ENCODE results near the gene MRPL54. TPM values are rescaled to one million over a fixed set of nuclear protein-coding genes. Genes with fewer than 3 reads are reported as not detected.
"Not testable (repeated sequence)": the region's sequence is repeated elsewhere in the genome, so short reads cannot be mapped to it uniquely, and the experiment has no call there.

MRPL54 gene
- total RNA-seq, 3 donors from 2014 or later (not counting 1 experiment from before 2014, with no cell fraction given), result 54.1 to 60.5 (median 55.5) TPM

GRCh38 chr19:3810708-3811355 is 48.4 kb downstream of the MRPL54 start:
- H3K4me1 ChIP-seq (ENCODE audit: control insufficient read depth, insufficient read depth, low read length), result peaks cover 94% of the 10 kb centered on the region
- intact Hi-C loops (cut with micrococcal nuclease), result no loop called here
- no peaks in the 10 kb centered on the region for H3K9me3 Mint-ChIP-seq

GRCh38 chr19:3813473-3814392 is 51.3 kb downstream of the MRPL54 start:
- Histone ChIP-seq H3K36me3 (ENCODE audit: control insufficient read depth, insufficient read depth, low read length) (no peaks in the 10 kb centered on the region), H3K27me3 (ENCODE audit: control insufficient read depth, insufficient read depth, low read length) (no peaks in the 10 kb centered on the region), H3K4me3 (ENCODE audit: low read length) (no peak overlapping the region), H3K27ac (ENCODE audit: low read length) (peak overlapping the region; percentile 89), H3K4me1 (ENCODE audit: control insufficient read depth, insufficient read depth, low read length) (peaks cover 74% of the 10 kb centered on the region), H3K9me3 (ENCODE audit: control insufficient read depth, insufficient read depth, low read length) (no peaks in the 10 kb centered on the region)
- Mint-ChIP-seq H3K4me1 (peaks cover 37 to 47% of the 10 kb centered on the region in 2 donors), H3K27me3 (ENCODE audit: low read depth in 2 of 2) (no peaks in the 10 kb centered on the region), H3K27ac (peak overlapping the region; percentile 99), H3K4me3 (peak overlapping the region; percentile 74), H3K36me3 (no peaks in the 10 kb centered on the region), H3K9me3 (no peaks in the 10 kb centered on the region)
- peak; percentile 45 to 50 for DNase-seq
- ATAC-seq, result peak; percentile 20 to 30 (median 28)
- TF ChIP-seq CTCF (IDR thresholded peaks at IDR 0.05), result no peak
- WGBS (ENCODE audit: insufficient coverage), result 34% methylated on average over 21 of the region's 22 CpGs
- intact Hi-C loops (cut with micrococcal nuclease), result loop anchor here (2.0 kb wide), 2 partner anchors 51 to 295 kb away; partner anchors contain the start of gene MRPL54

More at GRCh38 chr19:3810708-3811355, 48.4 kb downstream of the MRPL54 start:
- peak overlapping the region; percentile 13 for H3K4me3 Mint-ChIP-seq
- Histone ChIP-seq H3K27me3 (ENCODE audit: control insufficient read depth, insufficient read depth, low read length) (no peaks in the 10 kb centered on the region), H3K4me3 (ENCODE audit: low read length) (no peak overlapping the region), H3K9me3 (ENCODE audit: control insufficient read depth, insufficient read depth, low read length) (no peaks in the 10 kb centered on the region), H3K27ac (ENCODE audit: low read length) (peak overlapping the region; percentile 62), H3K36me3 (ENCODE audit: control insufficient read depth, insufficient read depth, low read length) (no peaks in the 10 kb centered on the region)
- no peak for TF ChIP-seq CTCF (IDR thresholded peaks at IDR 0.05)
- no peaks in the 10 kb centered on the region for H3K27me3 Mint-ChIP-seq (ENCODE audit: low read depth in 2 of 2)
- no peak for DNase-seq
- H3K27ac Mint-ChIP-seq, result peak overlapping the region; percentile 99
- peaks cover 50 to 58% of the 10 kb centered on the region in 2 donors for H3K4me1 Mint-ChIP-seq
- ATAC-seq, result no peak
- 74% methylated on average over 38 of the region's 38 CpGs for WGBS (ENCODE audit: insufficient coverage)
- H3K36me3 Mint-ChIP-seq, result no peaks in the 10 kb centered on the region

DNA sequence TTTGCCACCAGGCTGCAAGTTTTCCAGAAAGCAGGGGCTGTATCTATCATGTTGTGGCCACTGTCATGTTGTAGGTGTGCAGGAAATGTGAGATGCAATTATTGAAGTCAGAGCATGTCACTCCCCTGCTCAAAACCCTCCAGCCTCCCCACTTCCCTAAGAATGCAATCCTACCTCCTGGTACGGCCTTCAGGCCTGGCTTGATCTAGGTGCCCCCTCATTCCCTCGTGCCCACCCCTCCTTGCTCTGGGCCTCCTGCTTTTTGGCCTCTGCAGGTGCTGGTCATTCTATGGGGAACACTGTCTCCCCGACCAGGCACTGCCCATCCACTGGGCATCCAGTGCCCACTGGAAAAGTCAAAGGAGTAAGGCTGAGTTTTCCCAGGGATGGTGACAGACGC is 52.2 kb downstream of the MRPL54 start:
- Histone ChIP-seq H3K4me1 (ENCODE audit: control insufficient read depth, insufficient read depth, low read length) (peaks cover 67% of the 10 kb centered on the region), H3K4me3 (ENCODE audit: low read length) (no peak overlapping the region), H3K27ac (ENCODE audit: low read length) (peak overlapping the region; percentile 89), H3K27me3 (ENCODE audit: control insufficient read depth, insufficient read depth, low read length) (no peaks in the 10 kb centered on the region), H3K36me3 (ENCODE audit: control insufficient read depth, insufficient read depth, low read length) (no peaks in the 10 kb centered on the region), H3K9me3 (ENCODE audit: control insufficient read depth, insufficient read depth, low read length) (no peaks in the 10 kb centered on the region)
- peak overlapping the region; percentile 99 for H3K27ac Mint-ChIP-seq
- WGBS (ENCODE audit: insufficient coverage), result 96% methylated on average over 4 of the region's 4 CpGs
- H3K4me1 Mint-ChIP-seq, result peaks cover 37 to 45% of the 10 kb centered on the region in 2 donors
- intact Hi-C loops (cut with micrococcal nuclease), result no loop called here
- ATAC-seq (no peak), DNase-seq (no peak)
- no peak overlapping the region for H3K4me3 Mint-ChIP-seq
- H3K27me3 Mint-ChIP-seq (ENCODE audit: low read depth in 2 of 2), result no peaks in the 10 kb centered on the region
- H3K9me3 Mint-ChIP-seq, result no peaks in the 10 kb centered on the region
- no peak for TF ChIP-seq CTCF (IDR thresholded peaks at IDR 0.05)
- H3K36me3 Mint-ChIP-seq, result no peaks in the 10 kb centered on the region

GRCh38 chr19:3816148-3816547 is 53.7 kb downstream of the MRPL54 start:
- peaks cover 58% of the 10 kb centered on the region for H3K4me1 ChIP-seq (ENCODE audit: control insufficient read depth, insufficient read depth, low read length)
- H3K9me3 ChIP-seq (ENCODE audit: control insufficient read depth, insufficient read depth, low read length); H3K36me3 ChIP-seq (ENCODE audit: control insufficient read depth, insufficient read depth, low read length); DNase-seq; ATAC-seq; H3K36me3 Mint-ChIP-seq; H3K9me3 Mint-ChIP-seq; H3K27me3 ChIP-seq (ENCODE audit: control insufficient read depth, insufficient read depth, low read length); intact Hi-C loops (cut with micrococcal nuclease); H3K27me3 Mint-ChIP-seq (ENCODE audit: low read depth in 2 of 2); H3K27ac ChIP-seq (ENCODE audit: low read length); H3K4me3 ChIP-seq (ENCODE audit: low read length): not testable (repeated sequence)
- WGBS (ENCODE audit: insufficient coverage), result 98% methylated on average over 9 of the region's 9 CpGs
- Mint-ChIP-seq H3K4me3 (peak overlapping the region; percentile 31), H3K4me1 (peaks cover 37 to 53% of the 10 kb centered on the region in 2 donors), H3K27ac (peak overlapping the region in 1 of 2 donors; percentile 11)
